Thoracic aorta (tissue), 2 donors: ENCODE data around the gene AKAP6. TPM values are rescaled to one million over a fixed set of nuclear protein-coding genes. Genes with fewer than 3 reads are reported as not detected.

ENCODE experiments used
- ATAC-seq: fragments of 150-250 bp; one replicate; pipeline ENCODE4 v1.8.0; 2017; ENCODE audit warnings: low read depth; ENCODE audit not compliant: insufficient number of reproducible peaks, low FRiP score
- DNase-seq: peaks from one replicate; pipeline ENCODE4 v3.0.0-alpha.2; 2020; ENCODE audit warnings: low spot score
- H3K27ac ChIP-seq, 2 donors: fragments of 200-600 bp; sonication (generic); 1 replicate in 1 of 2; 2 replicates in 1 of 2; pipeline ENCODE4 v1.5.1; 2016; ENCODE audit warnings: mild to moderate bottlenecking in 2 of 2, moderate library complexity in 2 of 2
- H3K27me3 ChIP-seq: fragments of 200-600 bp; sonication (generic); replicated peaks from 2 replicates; pipeline ENCODE4 v1.6.0; 2016; ENCODE audit warnings: mild to moderate bottlenecking; ENCODE audit not compliant: insufficient read depth
- H3K36me3 ChIP-seq: fragments of 200-600 bp; sonication (generic); one replicate; pipeline ENCODE4 v1.5.1; 2016
- H3K4me1 ChIP-seq, 2 donors: fragments of 200-600 bp; sonication (generic); 1 replicate in 1 of 2; 2 replicates in 1 of 2; pipeline versions ENCODE4 v1.5.1 to v1.6.0; 2016; ENCODE audit warnings: low read depth in 2 of 2, mild to moderate bottlenecking in 1 of 2; ENCODE audit not compliant: control insufficient read depth in 1 of 2
- H3K4me3 ChIP-seq: fragments of 200-600 bp; sonication (generic); 2 replicates; pipeline ENCODE4 v1.5.1; 2016; ENCODE audit warnings: mild to moderate bottlenecking
- H3K9me3 ChIP-seq: fragments of 200-600 bp; sonication (generic); 2 replicates; pipeline ENCODE4 v1.5.1; 2016
- CTCF ChIP-seq: fragments of 200-600 bp; sonication (generic); IDR thresholded peaks from one replicate; pipeline ENCODE4 v1.5.1; 2019; ENCODE audit warnings: antibody characterized with exemption
- total RNA-seq, 2 donors: library from RNA; depleted of rRNA; stranded (reverse); fragments of >200 nt; gene quantifications; one replicate each; pipeline versions ENCODE4 v1.1.0 to v1.2.3, GENCODE V29; 2016

Gene AKAP6
- total RNA-seq, 2 donors from 2014 or later = 78.9 to 104 TPM

GRCh38 chr14:32645551-32645950 is 316.5 kb downstream of the AKAP6 start:
- peaks cover 8 to 20% of the 10 kb centered on the region in 2 donors for H3K4me1 ChIP-seq
- no peaks in the 10 kb centered on the region for H3K9me3 ChIP-seq
- no peaks in the 10 kb centered on the region for H3K36me3 ChIP-seq
- no peak for DNase-seq
- H3K27ac ChIP-seq = no peak overlapping the region
- TF ChIP-seq CTCF = no peak
- no peak overlapping the region for H3K4me3 ChIP-seq
- no peaks in the 10 kb centered on the region for H3K27me3 ChIP-seq
- ATAC-seq = no peak

GRCh38 chr14:32648434-32648833 is 319.3 kb downstream of the AKAP6 start:
- Histone ChIP-seq H3K9me3 (no peaks in the 10 kb centered on the region), H3K27ac (no peak overlapping the region), H3K27me3 (no peaks in the 10 kb centered on the region), H3K4me1 (peaks cover 0 to 10% of the 10 kb centered on the region in 2 donors), H3K4me3 (no peak overlapping the region), H3K36me3 (no peaks in the 10 kb centered on the region)
- DNase-seq (no peak), ATAC-seq (no peak)
- no peak for TF ChIP-seq CTCF

GRCh38 chr14:32650030-32650429 is 320.9 kb downstream of the AKAP6 start:
- DNase-seq (no peak), ATAC-seq (no peak)
- peaks cover 0 to 10% of the 10 kb centered on the region in 2 donors for H3K4me1 ChIP-seq
- H3K27me3 ChIP-seq = no peaks in the 10 kb centered on the region
- no peak overlapping the region for H3K4me3 ChIP-seq
- H3K36me3 ChIP-seq = no peaks in the 10 kb centered on the region
- TF ChIP-seq CTCF = no peak
- H3K27ac ChIP-seq = no peak overlapping the region
- no peaks in the 10 kb centered on the region for H3K9me3 ChIP-seq

GRCh38 chr14:32650665-32651064 is 321.6 kb downstream of the AKAP6 start:
- Histone ChIP-seq H3K27me3 (no peaks in the 10 kb centered on the region), H3K4me1 (peaks cover 0 to 10% of the 10 kb centered on the region in 2 donors), H3K27ac (no peak overlapping the region), H3K36me3 (no peaks in the 10 kb centered on the region), H3K9me3 (no peaks in the 10 kb centered on the region), H3K4me3 (no peak overlapping the region)
- DNase-seq = no peak
- TF ChIP-seq CTCF = no peak
- no peak for ATAC-seq

- Histone ChIP-seq H3K9me3 (no peaks in the 10 kb centered on the region), H3K27me3 (no peaks in the 10 kb centered on the region)
Measured at GRCh38 chr14:32654106-32654505, 325.0 kb downstream of the AKAP6 start.

More at GRCh38 chr14:32654106-32654505, 325.0 kb downstream of the AKAP6 start:
- Histone ChIP-seq H3K4me3 (no peak overlapping the region), H3K4me1 (peaks cover 0 to 16% of the 10 kb centered on the region in 2 donors), H3K27ac (no peak overlapping the region), H3K36me3 (no peaks in the 10 kb centered on the region)
- no peak for TF ChIP-seq CTCF
- DNase-seq (no peak), ATAC-seq (no peak)
